Activated T-cell treated with anti-CD3 and anti-CD28 coated beads for 1 hour (primary cell): ENCODE results near the gene CEACAM19.
A peak's percentile ranks its signal among the peaks of the same experiment; 100 is the strongest.
"Not testable (repeated sequence)": the region's sequence is repeated elsewhere in the genome, so short reads cannot be mapped to it uniquely, and the experiment has no call there.

ENCODE experiments used
- DNase-seq: peaks from one replicate; pipeline ENCODE4 v3.0.0-alpha.2; 2020; ENCODE audit warnings: low read depth

Gene CEACAM19

DNA sequence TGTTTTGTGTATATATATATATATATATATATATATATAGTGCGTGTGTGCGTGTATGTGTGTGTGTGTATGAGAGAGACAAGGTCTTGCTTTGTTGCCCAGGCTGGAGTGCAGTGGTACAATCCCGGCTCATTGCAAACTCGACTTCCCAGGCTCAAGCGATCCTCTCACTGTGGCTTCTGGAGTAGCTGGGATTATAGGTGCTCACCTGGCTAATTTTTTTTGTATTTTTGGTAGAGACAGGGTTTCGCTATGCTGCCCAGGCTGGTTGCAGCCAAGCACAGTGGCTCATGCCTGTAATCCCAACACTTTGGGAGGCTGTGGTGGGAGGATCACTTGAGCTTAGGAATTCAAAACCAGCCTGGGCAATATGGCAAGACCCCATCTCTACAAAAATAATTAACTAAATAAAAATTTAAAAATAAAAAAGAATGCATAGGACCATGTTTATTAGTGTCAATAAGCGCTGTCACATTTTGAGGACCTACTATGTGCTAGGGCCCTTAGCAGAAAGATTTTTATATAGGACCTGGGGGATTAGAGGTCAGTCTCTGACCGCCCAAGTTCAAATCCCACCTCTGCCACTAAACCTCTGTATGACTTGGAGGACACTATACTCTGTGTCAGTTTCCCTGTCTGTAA is 25.8 kb upstream of the CEACAM19 start:
- DNase-seq, result no peak

GRCh38 chr19:44646049-44646416 is 25.2 kb upstream of the CEACAM19 start:
- no peak for DNase-seq

DNA sequence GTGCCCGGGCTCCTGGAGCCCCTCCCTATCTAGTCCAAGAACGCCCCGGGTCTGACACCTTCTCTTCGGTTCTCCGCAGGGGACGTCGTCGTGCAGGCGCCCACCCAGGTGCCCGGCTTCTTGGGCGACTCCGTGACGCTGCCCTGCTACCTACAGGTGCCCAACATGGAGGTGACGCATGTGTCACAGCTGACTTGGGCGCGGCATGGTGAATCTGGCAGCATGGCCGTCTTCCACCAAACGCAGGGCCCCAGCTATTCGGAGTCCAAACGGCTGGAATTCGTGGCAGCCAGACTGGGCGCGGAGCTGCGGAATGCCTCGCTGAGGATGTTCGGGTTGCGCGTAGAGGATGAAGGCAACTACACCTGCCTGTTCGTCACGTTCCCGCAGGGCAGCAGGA is 24.1 kb upstream of the CEACAM19 start:
- no peak for DNase-seq

GRCh38 chr19:44648631-44649251 is 22.5 kb upstream of the CEACAM19 start:
- no peak for DNase-seq

GRCh38 chr19:44649578-44650145 is 21.6 kb upstream of the CEACAM19 start:
- no peak for DNase-seq

DNA sequence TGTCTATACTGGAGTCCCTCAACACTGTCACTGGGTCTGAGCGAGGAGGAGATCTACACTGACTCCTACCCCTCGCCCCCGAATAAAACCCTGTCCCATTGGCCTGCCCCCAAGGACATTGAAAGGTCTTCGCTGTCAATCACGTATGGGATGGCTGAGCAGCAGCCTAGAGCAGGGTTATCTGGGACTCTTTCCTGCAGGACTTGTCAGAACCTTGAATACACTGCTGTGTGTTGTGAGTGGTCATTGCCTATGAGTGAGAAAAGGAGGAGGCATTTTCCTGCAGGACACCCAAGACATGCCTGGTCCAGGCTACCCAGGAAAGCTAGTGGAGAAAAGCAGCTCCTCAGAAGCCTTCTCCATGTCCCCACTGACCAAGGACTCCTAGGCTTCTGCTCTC is 17.9 kb upstream of the CEACAM19 start:
- no peak for DNase-seq

GRCh38 chr19:44653977-44654774 is 17.1 kb upstream of the CEACAM19 start:
- DNase-seq, result peak; percentile 55

DNA sequence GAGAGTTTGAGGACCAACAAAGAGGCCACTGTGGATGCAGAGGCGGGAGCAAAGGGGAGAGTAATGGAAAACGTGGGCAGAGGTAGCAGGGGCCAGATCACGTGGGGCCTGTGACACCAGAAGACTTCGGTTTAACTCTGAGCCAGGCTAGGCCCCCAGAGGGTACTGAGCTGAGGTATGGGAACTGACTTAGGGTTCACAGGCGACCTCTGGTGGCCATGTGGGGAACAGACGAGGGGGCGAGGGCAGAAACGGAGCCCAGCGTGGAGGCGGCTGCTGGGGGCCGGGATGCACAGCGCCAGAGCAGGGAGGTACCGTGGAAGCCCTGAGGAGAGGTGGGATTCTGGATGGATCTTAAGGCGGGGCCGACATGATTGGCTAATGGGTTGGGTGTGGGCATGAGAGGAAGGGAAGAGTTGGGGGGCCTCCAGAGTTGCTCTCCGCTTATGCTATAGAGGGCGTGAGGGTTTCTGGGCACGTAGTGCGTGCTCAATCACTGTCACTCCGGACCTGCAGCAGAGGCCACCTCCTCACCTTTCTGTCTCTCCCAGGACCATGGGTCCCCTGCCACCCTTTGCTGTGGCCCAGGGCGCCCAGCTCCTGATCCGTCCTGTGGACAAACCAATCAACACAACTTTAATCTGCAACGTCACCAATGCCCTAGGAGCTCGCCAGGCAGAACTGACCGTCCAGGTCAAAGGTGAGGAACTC is 13.9 kb upstream of the CEACAM19 start:
- peak; percentile 63 for DNase-seq

DNA sequence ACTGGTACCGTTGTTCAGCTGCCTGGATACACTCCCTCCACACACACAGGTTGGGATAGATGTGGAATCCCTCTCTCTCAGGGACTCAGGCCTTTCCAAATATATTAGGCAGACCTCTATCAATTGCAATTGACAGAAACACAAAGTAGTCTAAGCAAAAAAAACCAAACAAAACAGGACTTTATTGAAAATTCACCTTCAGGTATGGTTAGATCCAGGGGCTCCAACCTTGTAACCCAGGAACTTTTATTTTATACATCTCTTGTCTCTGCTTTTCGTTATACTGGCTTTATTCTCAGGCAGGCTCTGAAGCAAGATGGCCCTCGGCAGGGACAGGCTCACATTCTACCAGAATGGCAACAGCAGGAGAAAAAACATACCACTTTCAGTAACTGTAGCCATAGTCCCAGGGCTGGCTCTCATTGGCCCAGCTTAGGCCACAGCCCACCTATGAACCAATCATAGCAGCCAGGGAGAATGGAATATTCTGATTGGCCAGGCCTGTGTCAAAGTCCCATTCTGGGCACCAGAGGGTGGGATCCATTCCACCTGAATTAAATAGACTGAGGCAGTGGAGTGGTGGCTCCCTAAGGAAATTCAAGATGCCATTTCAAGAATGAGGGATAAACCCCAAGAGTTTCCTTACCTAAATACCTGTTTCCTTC is 13.1 kb upstream of the CEACAM19 start:
- DNase-seq, result no peak

DNA sequence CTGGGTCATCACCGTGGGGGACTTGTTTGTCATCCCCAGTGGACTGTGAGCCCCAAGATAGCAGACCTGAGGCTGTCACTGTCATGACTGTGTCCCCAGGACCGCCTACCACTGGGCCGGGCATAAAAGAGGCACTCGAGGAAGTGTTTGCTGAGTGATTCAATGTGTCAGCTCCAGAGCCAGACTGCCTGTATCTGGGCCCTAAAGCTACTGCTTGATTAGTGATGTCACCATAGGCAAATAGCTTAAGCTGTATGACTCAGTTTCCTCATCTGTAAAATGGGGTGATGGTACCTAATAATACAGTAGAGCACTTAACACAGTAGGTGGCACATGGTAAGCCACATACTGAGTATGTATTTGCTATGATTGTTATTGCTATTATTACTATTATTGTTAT is 11.2 kb upstream of the CEACAM19 start:
- no peak for DNase-seq

DNA sequence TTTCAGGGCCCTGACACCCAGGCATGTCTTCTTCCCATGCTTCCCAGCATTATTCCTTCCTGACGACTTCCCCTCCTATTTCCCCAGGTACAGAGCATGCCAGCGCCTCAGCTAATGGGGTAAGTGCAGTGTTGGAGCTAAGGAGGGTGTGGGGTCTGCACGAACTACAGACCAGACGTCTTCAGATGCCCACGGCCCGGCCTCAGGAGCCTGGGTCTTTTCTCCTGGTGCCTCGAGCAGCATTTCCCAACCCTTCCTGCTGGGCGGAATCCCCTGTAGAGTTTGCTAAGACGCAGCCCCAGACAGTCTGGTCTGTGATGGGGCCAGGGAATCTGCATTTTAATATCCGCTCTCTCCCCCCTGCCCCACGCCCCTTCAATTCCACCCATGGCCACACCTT is 10.1 kb upstream of the CEACAM19 start:
- no peak for DNase-seq

GRCh38 chr19:44661904-44662303 is 9.4 kb upstream of the CEACAM19 start:
- no peak for DNase-seq

DNA sequence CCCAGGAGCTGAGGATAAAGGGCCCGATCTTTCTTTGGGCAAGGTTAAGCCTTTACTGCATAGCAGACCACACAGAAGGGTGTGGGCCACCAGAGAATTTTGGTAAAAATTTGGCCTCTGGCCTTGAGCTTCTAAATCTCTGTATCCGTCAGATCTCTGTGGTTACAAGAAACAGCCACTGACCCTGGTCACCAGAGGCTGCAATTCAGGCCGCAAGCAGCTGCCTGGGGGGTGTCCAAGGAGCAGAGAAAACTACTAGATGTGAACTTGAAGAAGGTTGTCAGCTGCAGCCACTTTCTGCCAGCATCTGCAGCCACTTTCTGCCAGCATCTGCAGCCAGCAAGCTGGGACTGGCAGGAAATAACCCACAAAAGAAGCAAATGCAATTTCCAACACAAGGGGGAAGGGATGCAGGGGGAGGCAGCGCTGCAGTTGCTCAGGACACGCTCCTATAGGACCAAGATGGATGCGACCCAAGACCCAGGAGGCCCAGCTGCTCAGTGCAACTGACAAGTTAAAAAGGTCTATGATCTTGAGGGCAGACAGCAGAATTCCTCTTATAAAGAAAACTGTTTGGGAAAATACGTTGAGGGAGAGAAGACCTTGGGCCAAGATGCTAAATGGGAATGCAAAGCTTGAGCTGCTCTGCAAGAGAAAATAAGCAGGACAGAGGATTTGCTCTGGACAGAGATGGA is 8.4 kb upstream of the CEACAM19 start:
- DNase-seq, result no peak

DNA sequence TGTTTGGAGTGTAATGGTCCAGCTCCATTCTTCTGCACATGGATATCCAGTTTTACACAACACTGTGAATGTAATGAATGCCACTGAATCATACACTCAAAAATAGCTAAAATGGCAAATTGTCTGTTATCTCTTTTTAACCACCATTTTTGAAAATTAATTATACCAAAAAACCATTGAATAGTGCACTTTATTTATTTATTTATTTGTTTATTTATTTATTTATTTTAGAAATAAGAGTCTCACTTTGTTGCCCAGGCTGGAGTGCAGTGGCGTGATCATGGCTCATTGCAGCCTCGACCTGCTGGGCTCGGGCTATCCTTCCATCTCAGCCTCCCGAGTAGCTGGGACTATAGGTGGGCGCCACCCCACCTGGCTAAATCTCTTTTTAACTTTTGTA is 7.3 kb upstream of the CEACAM19 start:
- no peak for DNase-seq

GRCh38 chr19:44664976-44665375 is 6.3 kb upstream of the CEACAM19 start:
- DNase-seq, result no peak

GRCh38 chr19:44666852-44667556 is 4.3 kb upstream of the CEACAM19 start:
- no peak for DNase-seq

DNA sequence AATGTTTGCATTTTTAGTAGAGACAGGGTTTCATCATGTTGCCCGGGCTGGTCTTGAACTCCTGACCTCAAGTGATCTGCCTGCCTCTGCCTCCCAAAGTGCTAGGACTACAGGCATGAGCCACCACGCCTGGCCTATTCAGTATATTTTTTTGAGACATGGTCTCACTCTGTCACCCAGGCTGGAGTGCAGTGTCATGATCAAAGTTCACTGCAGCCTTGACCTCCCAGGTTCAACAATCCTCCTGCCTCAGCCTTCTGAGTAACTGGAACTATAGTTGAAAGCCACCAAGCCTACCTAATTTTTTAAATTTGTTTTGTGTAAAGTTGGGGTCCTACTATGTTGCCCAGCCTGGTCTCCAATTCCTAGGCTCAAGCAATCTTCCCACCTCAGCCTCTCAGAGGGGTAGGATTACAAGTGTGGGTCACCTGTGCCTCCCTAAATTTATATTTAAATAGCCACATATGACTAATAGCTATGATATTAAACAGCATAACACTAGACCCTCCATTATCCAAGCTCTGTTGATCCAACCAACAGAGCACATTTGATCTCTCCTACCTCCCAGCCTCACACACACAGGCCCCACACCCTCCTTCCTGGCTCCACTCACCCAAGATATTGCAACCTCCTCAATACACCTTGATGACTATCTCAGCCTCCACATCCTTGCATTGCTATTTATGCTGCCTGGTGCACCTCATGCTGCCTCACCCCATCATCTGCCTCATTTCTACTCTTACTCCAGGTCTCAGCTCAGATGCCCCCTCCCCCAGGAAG is 2.1 kb upstream of the CEACAM19 start:
- DNase-seq, result no peak

GRCh38 chr19:44670027-44670426 is 1.3 kb upstream of the CEACAM19 start:
- not testable (repeated sequence) for DNase-seq

DNA sequence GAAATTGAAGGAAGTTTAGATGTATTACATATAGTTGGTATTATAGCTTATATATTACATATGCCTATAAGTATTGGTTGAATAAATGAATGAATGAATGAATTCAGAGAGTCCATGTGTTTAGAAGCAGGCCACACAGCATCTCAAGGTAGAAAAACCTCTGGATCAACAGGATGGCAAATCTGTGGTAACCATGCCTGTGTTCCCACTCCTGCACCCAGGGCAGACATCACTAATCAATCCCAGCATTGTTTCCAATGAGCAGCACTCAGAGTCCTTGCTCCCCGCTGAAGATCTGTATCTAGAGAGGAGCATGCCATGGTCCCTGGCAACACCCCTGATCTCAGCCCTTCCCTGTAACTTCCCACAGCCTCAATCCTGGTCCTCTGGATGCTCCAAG is 944 bp downstream of the CEACAM19 start:
- no peak for DNase-seq

GRCh38 chr19:44673510-44673909 is 2.2 kb downstream of the CEACAM19 start:
- DNase-seq, result no peak
